Upper lobe of left lung (tissue), 6 donors: ENCODE results near the gene EHD2. TPM values are rescaled to one million over a fixed set of nuclear protein-coding genes. Genes with fewer than 3 reads are reported as not detected.

Experiments used
- ATAC-seq, 2 donors: fragments of 200-7000 bp; cut with Tn5 transposase; one replicate each; pipeline ENCODE4 v1.9.1; 2022; ENCODE audit warnings: mild to moderate bottlenecking in 2 of 2, moderate library complexity in 2 of 2; ENCODE audit not compliant: low FRiP score in 2 of 2
- DNase-seq, 2 donors: peaks; one replicate each; pipeline ENCODE4 v3.0.0-alpha.2; 2019 to 2020
- H3K27ac ChIP-seq, 4 donors: fragments of 200-600 bp; sonication (generic); one replicate each; pipeline ENCODE4 v1.5.1; 2016 to 2019
- H3K27me3 ChIP-seq, 4 donors: fragments of 200-600 bp; sonication (generic); one replicate each; pipeline ENCODE4 v1.5.1; 2017 to 2019
- H3K36me3 ChIP-seq, 4 donors: fragments of 200-600 bp; sonication (generic); one replicate each; pipeline ENCODE4 v1.5.1; 2016 to 2019
- H3K4me1 ChIP-seq, 4 donors: fragments of 200-600 bp; sonication (generic); one replicate each; pipeline ENCODE4 v1.5.1; 2018 to 2019
- H3K4me3 ChIP-seq, 4 donors: fragments of 200-600 bp; sonication (generic); one replicate each; pipeline ENCODE4 v1.5.1; 2017 to 2019; ENCODE audit warnings: mild to moderate bottlenecking in 2 of 4, moderate library complexity in 1 of 4
- H3K9me3 ChIP-seq, 4 donors: fragments of 200-600 bp; sonication (generic); one replicate each; pipeline ENCODE4 v1.5.1; 2018 to 2019
- CTCF ChIP-seq, 6 experiments: fragments of 450-650 bp in 4 of 6; fragments of 200-600 bp in 2 of 6; sonication (generic) in 2 of 6; IDR thresholded peaks; one replicate each; pipeline ENCODE4 v1.5.1; 2016 to 2019; ENCODE audit warnings: antibody characterized with exemption in 6 of 6
- EP300 ChIP-seq, 4 donors: sonication (generic); formaldehyde crosslinking; IDR thresholded peaks; one replicate each; pipeline ENCODE4 v1.5.1; 2017; ENCODE audit warnings: antibody characterized with exemption in 4 of 4, control low read depth in 2 of 4
- POLR2A ChIP-seq, 4 donors: fragments of 450-650 bp; IDR thresholded peaks; one replicate each; pipeline ENCODE4 v1.5.1; 2016 to 2017; ENCODE audit warnings: antibody characterized with exemption in 4 of 4, mild to moderate bottlenecking in 2 of 4
- POLR2AphosphoS5 ChIP-seq, 2 donors: sonication (generic); formaldehyde crosslinking; IDR thresholded peaks; one replicate each; pipeline ENCODE4 v1.5.1; 2017; ENCODE audit warnings: antibody characterized with exemption in 2 of 2
- WGBS, 2 donors: methylation state at CpG; one replicate each; pipeline ENCODE4 v1.1.5; 2017 to 2018; 5-methylcytosine and 5-hydroxymethylcytosine counted together
- total RNA-seq, 6 donors: library from RNA; depleted of rRNA in 4 of 6; stranded (reverse); fragments of >200 nt in 4 of 6; gene quantifications; one replicate each; pipeline versions ENCODE4 v1.1.0 to v1.2.1, GENCODE V29; 2016 to 2021
- donor health status: DM: no; HTN: no; CAD: no; lungs with moderate emphysema.
- donor health status: DM: no; HTN: yes; CAD: no; lungs with severe emphysema.

The EHD2 gene
- total RNA-seq, 6 donors from 2014 or later, result 80.7 to 426 (median 181) TPM

- peak; percentile 54 to 87 for DNase-seq
- Histone ChIP-seq H3K9me3 (no peaks in the 10 kb centered on the region), H3K4me1 (peaks cover 55 to 74% (median 67%) of the 10 kb centered on the region in 4 donors), H3K4me3 (peak overlapping the region in 1 of 4 donors; percentile 30), H3K36me3 (peaks cover 0 to 41% (median 12%) of the 10 kb centered on the region in 4 donors), H3K27ac (peak overlapping the region; percentile 75 to 89 (median 88)), H3K27me3 (no peaks in the 10 kb centered on the region)
- WGBS, 2 donors, result 41 to 42% methylated on average over 20 to 26 of the region's 26 CpGs
- ATAC-seq, result peak; percentile 82 to 91
- peak; percentile 55 to 76 for TF ChIP-seq POLR2AphosphoS5 (IDR thresholded peaks at IDR 0.05)
- TF ChIP-seq CTCF (IDR thresholded peaks at IDR 0.05), result no peak
- TF ChIP-seq EP300 (IDR thresholded peaks at IDR 0.05), result no peak
- no peak for TF ChIP-seq POLR2A (IDR thresholded peaks at IDR 0.05)
These were observed 6.0 kb downstream of the EHD2 start for GRCh38 chr19:47719047-47719859.

- no peaks in the 10 kb centered on the region for H3K27me3 ChIP-seq
- ATAC-seq (no peak), DNase-seq (no peak)
- H3K4me1 ChIP-seq, result peaks cover 66 to 73% (median 67%) of the 10 kb centered on the region in 4 donors
- H3K9me3 ChIP-seq, result no peaks in the 10 kb centered on the region
- WGBS, 2 donors, result 88 to 92% methylated on average over 11 to 14 of the region's 14 CpGs
- no peak for TF ChIP-seq EP300 (IDR thresholded peaks at IDR 0.05)
- TF ChIP-seq POLR2A (IDR thresholded peaks at IDR 0.05), result no peak
- no peak for TF ChIP-seq CTCF (IDR thresholded peaks at IDR 0.05)
- no peak for TF ChIP-seq POLR2AphosphoS5 (IDR thresholded peaks at IDR 0.05)
- peak overlapping the region; percentile 75 to 89 (median 88) for H3K27ac ChIP-seq
- H3K36me3 ChIP-seq, result peaks cover 0 to 49% (median 14%) of the 10 kb centered on the region in 4 donors
- peak overlapping the region in 1 of 4 donors; percentile 10 for H3K4me3 ChIP-seq
These were observed 7.6 kb downstream of the EHD2 start for GRCh38 chr19:47720669-47721422.

- Histone ChIP-seq H3K9me3 (no peaks in the 10 kb centered on the region), H3K36me3 (peaks cover 0 to 50% (median 13%) of the 10 kb centered on the region in 4 donors), H3K4me3 (peak overlapping the region in 1 of 4 donors; percentile 8), H3K27me3 (no peaks in the 10 kb centered on the region), H3K4me1 (peaks cover 66 to 77% (median 72%) of the 10 kb centered on the region in 4 donors), H3K27ac (peak overlapping the region; percentile 56 to 82 (median 79))
- ATAC-seq (peak in 1 of 2 donors; percentile 59), DNase-seq (peak in 1 of 2 donors; percentile 92)
- 29 to 35% methylated on average over 7 of the region's 7 CpGs for WGBS, 2 donors
- peak in 1 of 2 donors; percentile 20 for TF ChIP-seq POLR2AphosphoS5 (IDR thresholded peaks at IDR 0.05)
- no peak for TF ChIP-seq POLR2A (IDR thresholded peaks at IDR 0.05)
- no peak for TF ChIP-seq CTCF (IDR thresholded peaks at IDR 0.05)
These were observed 10.3 kb downstream of the EHD2 start for GRCh38 chr19:47723581-47723940.

- peak; percentile 93 to 95 for DNase-seq
- TF ChIP-seq CTCF (IDR thresholded peaks at IDR 0.05) (no peak), EP300 (IDR thresholded peaks at IDR 0.05) (peak in 1 of 4 donors; percentile 57), POLR2AphosphoS5 (IDR thresholded peaks at IDR 0.05) (peak; percentile 22 to 59)
These were observed 12.7 kb downstream of the EHD2 start for GRCh38 chr19:47725759-47726401.

More at GRCh38 chr19:47725759-47726401, 12.7 kb downstream of the EHD2 start:
- WGBS, 2 donors, result 78 to 84% methylated on average over 34 to 48 of the region's 48 CpGs
- Histone ChIP-seq H3K4me1 (peaks cover 64 to 75% (median 71%) of the 10 kb centered on the region in 4 donors), H3K27ac (peak overlapping the region; percentile 79 to 90 (median 84)), H3K4me3 (no peak overlapping the region), H3K9me3 (no peaks in the 10 kb centered on the region), H3K27me3 (no peaks in the 10 kb centered on the region), H3K36me3 (peaks cover 0 to 57% (median 13%) of the 10 kb centered on the region in 4 donors)
- peak; percentile 24 to 78 for ATAC-seq
